Osteoblast (primary cell): ENCODE data around the gene PLIN5. TPM values are rescaled to one million over a fixed set of nuclear protein-coding genes. Genes with fewer than 3 reads are reported as not detected.
A peak's percentile ranks its signal among the peaks of the same experiment; 100 is the strongest.

ENCODE experiments used
- DNase-seq: peaks from one replicate; pipeline ENCODE4 v3.0.0; 2011; ENCODE audit warnings: low spot score, mixed read lengths; ENCODE audit not compliant: insufficient read length; ENCODE audit errors: missing footprints
- H2AFZ ChIP-seq: 2 replicates; pipeline ENCODE4 v1.6.0; 2011; ENCODE audit warnings: mild to moderate bottlenecking, low read length
- H3K27ac ChIP-seq: 2 replicates; pipeline ENCODE4 v1.5.1; 2011; ENCODE audit warnings: mild to moderate bottlenecking, low read depth, low read length, moderate library complexity
- H3K27me3 ChIP-seq: 2 replicates; pipeline ENCODE4 v1.6.0; 2012; ENCODE audit warnings: mild to moderate bottlenecking, control low read depth, inconsistent platforms, low read length, moderate library complexity; ENCODE audit not compliant: insufficient read depth
- H3K36me3 ChIP-seq: 2 replicates; pipeline ENCODE4 v1.5.1; 2011; ENCODE audit warnings: mild to moderate bottlenecking, low read length, control low read depth, moderate library complexity; ENCODE audit not compliant: insufficient read depth
- H3K4me1 ChIP-seq: 2 replicates; pipeline ENCODE4 v1.5.1; 2011; ENCODE audit warnings: mild to moderate bottlenecking, low read length, control low read depth, moderate library complexity; ENCODE audit not compliant: insufficient read depth
- H3K4me2 ChIP-seq: 2 replicates; pipeline ENCODE4 v1.6.0; 2011; ENCODE audit warnings: mild to moderate bottlenecking, low read length; ENCODE audit not compliant: insufficient read depth
- H3K4me3 ChIP-seq: fragments of 200-600 bp; sonication (generic); 3 replicates; pipeline ENCODE4 v1.5.1; 2012; ENCODE audit warnings: mild to moderate bottlenecking, low read length, inconsistent platforms; ENCODE audit not compliant: insufficient read depth
- H3K79me2 ChIP-seq: 2 replicates; pipeline ENCODE4 v1.6.0; 2012; ENCODE audit warnings: mild to moderate bottlenecking, low read length, control low read depth, inconsistent platforms; ENCODE audit not compliant: insufficient read depth
- H3K9me3 ChIP-seq: 2 replicates; pipeline ENCODE4 v1.5.1; 2011; ENCODE audit warnings: low read depth, low read length, control low read depth
- H4K20me1 ChIP-seq: 2 replicates; pipeline ENCODE4 v1.6.0; 2012; ENCODE audit warnings: mild to moderate bottlenecking, low read length, control low read depth; ENCODE audit not compliant: insufficient read depth
- total RNA-seq: library from RNA; depleted of rRNA; stranded (reverse); fragments of >200 nt; gene quantifications from 2 replicates; pipeline ENCODE4 v1.2.3, GENCODE V29; 2012
- TF ChIP-seq, protein P1 (sequence below): IDR thresholded peaks from 2 replicates; pipeline ENCODE4 v1.5.1; 2011; ENCODE audit warnings: mild to moderate bottlenecking, low read depth, low read length, moderate library complexity; ENCODE audit errors: extremely low read depth

Gene PLIN5
- total RNA-seq, 1 donor: 0.36 TPM

DNA sequence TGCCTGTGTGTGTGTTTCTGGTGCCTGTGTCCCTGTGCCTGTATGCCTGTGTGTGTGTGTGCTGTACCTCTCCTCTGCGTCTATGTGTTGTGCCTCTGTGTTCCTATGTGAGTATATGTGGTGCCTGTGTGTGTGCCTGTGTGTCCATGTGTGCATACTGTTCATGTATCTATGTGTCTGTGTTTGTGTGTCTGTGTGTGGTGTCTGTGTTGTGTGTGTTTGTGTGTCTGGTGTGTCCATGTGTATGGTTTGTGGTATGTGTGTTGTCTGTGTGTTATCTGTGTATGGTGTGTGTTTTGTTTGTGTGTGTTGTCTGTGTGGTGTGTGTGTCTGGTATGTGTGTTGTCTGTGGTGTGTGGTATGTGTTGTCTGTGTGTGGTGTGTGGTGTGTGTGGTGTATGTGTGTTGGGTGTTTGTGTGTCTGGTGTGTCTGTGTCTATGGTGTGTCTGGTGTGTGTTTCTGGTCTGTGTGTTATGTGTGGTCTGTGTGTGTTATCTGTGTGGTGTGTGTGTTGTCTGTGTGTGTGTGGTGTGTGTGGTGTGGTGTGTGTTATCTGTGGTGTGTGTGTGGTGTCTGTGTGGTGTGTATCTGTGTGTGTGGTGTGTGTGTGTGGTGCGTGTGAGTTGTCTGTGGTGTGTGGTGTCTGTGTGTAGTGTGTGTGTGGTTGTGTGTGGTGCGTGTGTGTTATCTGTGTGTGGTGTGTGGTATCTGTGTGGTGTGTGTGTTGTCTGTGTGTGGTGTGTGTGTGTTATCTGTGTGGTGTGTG is 42.5 kb downstream of the PLIN5 start:
- no peak overlapping the region for H2AFZ ChIP-seq
- no peaks in the 10 kb centered on the region for H3K79me2 ChIP-seq
- no peak overlapping the region for H3K4me2 ChIP-seq
- H4K20me1 ChIP-seq: peaks cover 4% of the 10 kb centered on the region
- H3K27me3 ChIP-seq: no peaks in the 10 kb centered on the region
- H3K4me3 ChIP-seq: no peak overlapping the region
- TF ChIP-seq, protein P1, sequence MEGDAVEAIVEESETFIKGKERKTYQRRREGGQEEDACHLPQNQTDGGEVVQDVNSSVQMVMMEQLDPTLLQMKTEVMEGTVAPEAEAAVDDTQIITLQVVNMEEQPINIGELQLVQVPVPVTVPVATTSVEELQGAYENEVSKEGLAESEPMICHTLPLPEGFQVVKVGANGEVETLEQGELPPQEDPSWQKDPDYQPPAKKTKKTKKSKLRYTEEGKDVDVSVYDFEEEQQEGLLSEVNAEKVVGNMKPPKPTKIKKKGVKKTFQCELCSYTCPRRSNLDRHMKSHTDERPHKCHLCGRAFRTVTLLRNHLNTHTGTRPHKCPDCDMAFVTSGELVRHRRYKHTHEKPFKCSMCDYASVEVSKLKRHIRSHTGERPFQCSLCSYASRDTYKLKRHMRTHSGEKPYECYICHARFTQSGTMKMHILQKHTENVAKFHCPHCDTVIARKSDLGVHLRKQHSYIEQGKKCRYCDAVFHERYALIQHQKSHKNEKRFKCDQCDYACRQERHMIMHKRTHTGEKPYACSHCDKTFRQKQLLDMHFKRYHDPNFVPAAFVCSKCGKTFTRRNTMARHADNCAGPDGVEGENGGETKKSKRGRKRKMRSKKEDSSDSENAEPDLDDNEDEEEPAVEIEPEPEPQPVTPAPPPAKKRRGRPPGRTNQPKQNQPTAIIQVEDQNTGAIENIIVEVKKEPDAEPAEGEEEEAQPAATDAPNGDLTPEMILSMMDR: no peak
- H3K4me1 ChIP-seq: no peaks in the 10 kb centered on the region
- no peaks in the 10 kb centered on the region for H3K9me3 ChIP-seq
- no peak overlapping the region for H3K27ac ChIP-seq
- H3K36me3 ChIP-seq: peaks cover 48% of the 10 kb centered on the region
- peak; percentile 76 for DNase-seq

GRCh38 chr19:4491446-4491845 is 43.6 kb downstream of the PLIN5 start:
- TF ChIP-seq, protein P1: no peak
- H3K79me2 ChIP-seq: peaks cover 2% of the 10 kb centered on the region
- no peak overlapping the region for H3K27ac ChIP-seq
- H3K27me3 ChIP-seq: no peaks in the 10 kb centered on the region
- H3K9me3 ChIP-seq: no peaks in the 10 kb centered on the region
- H4K20me1 ChIP-seq: peaks cover 4% of the 10 kb centered on the region
- no peak overlapping the region for H3K4me3 ChIP-seq
- no peak overlapping the region for H2AFZ ChIP-seq
- DNase-seq: peak; percentile 71
- peaks cover 45% of the 10 kb centered on the region for H3K36me3 ChIP-seq
- H3K4me2 ChIP-seq: no peak overlapping the region
- no peaks in the 10 kb centered on the region for H3K4me1 ChIP-seq

DNA sequence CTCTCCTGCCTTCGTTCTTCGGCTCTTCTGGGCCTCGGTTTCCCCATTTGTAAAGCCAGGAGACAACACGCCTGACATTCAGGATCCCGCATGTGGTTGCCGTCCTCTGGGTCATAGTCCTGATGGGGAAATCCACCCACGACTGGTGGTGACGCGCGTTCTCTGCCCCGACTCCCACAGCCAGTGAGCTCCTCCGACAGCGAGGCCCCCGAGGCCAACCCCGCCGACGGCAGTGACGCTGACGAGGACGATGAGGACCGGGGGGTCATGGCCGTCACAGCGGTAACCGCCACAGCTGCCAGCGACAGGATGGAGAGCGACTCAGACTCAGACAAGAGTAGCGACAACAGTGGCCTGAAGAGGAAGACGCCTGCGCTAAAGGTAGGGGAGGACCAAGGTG is 46.5 kb downstream of the PLIN5 start:
- Histone ChIP-seq H2AFZ (no peak overlapping the region), H3K27ac (no peak overlapping the region), H3K4me1 (no peaks in the 10 kb centered on the region), H3K9me3 (no peaks in the 10 kb centered on the region), H4K20me1 (peaks cover 4% of the 10 kb centered on the region), H3K27me3 (no peaks in the 10 kb centered on the region), H3K79me2 (peaks cover 5% of the 10 kb centered on the region), H3K4me2 (no peak overlapping the region), H3K36me3 (peaks cover 44% of the 10 kb centered on the region), H3K4me3 (no peak overlapping the region)
- TF ChIP-seq, protein P1: no peak
- DNase-seq: peak; percentile 79

DNA sequence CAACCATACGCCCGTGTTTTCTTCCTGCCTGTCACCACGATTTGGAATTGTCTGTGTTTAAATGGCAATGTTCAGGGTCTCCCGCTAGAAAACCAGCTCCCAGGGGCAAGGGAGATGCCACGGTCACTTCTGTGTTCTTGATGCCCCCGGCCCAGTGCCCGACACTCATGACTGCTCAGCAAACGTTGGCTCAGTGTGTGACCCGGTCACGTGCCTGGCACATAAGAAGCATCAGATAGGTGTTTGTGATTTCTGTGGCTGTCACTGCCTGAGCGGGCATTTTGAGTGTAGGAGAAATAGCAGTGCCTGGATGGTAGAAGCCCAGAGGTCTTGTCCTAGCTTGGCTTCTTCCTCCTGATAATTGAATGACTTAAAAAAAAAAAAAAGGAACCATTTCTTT is 47.5 kb downstream of the PLIN5 start:
- Histone ChIP-seq H3K36me3 (peaks cover 44% of the 10 kb centered on the region), H2AFZ (no peak overlapping the region), H3K9me3 (no peaks in the 10 kb centered on the region), H3K4me2 (no peak overlapping the region), H3K27me3 (no peaks in the 10 kb centered on the region), H3K27ac (no peak overlapping the region), H4K20me1 (peaks cover 7% of the 10 kb centered on the region), H3K79me2 (peaks cover 5% of the 10 kb centered on the region), H3K4me3 (no peak overlapping the region), H3K4me1 (no peaks in the 10 kb centered on the region)
- TF ChIP-seq, protein P1: no peak
- DNase-seq: peak; percentile 34
